NCI-H526 treated with DMSO at 0.1 percent for 48 hours (cell line): ENCODE measurements around the gene CENPT.

Experiments
- DNase-seq: peaks from one replicate; lab custom pipeline; 2025; lab: John Stamatoyannopoulos, UW

The CENPT gene

GRCh38 chr16:67807148-67807682 lies 40.3 kb downstream of the CENPT start:
- DNase-seq, result no peak

GRCh38 chr16:67806428-67807147 lies 40.9 kb downstream of the CENPT start, which contains the start of the genes RANBP10 and TSNAXIP1:
Gene RANBP10, minus strand, starts transcription at chr16:67806560. Its CDS starts 24 bp downstream, at chr16:67806536.
Gene TSNAXIP1, plus strand, starts transcription at chr16:67806889. Its CDS starts 261 bp downstream, at chr16:67807150.
- peak; percentile 96 for DNase-seq

GRCh38 chr16:67805718-67806427 lies 41.6 kb downstream of the CENPT start:
- no peak for DNase-seq

DNA sequence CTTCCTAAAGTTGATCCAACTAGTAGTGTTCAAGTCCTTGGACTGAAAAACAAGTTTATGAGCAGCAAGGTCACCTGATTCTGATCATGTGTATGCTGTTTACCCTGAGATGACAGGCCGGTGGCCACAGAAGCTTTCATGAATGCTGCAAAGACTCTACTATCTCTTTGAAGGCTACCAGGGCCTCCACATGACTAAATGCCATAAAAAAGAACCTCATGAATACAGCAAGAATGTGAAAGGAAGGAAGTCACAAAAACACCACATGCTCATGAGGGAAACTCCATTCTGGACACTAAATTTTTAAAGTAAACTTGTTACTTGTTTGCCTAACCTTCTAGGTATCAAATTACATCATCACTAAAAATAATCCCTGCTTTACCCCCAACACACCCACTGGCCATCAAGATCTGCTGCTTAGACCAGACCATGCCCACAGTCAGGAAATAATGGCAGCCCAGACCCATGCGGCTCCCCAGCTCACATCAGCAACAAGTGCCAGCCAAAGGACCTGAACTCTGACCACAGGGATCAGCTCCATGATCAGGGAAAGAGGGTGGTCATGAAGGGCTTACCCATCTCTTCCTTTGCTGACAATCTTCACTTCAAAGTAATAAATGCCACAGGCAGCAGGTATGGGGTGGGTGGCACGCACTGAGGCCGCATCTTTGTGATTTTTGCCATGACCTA lies 42.5 kb downstream of the CENPT start:
- DNase-seq, result no peak

DNA sequence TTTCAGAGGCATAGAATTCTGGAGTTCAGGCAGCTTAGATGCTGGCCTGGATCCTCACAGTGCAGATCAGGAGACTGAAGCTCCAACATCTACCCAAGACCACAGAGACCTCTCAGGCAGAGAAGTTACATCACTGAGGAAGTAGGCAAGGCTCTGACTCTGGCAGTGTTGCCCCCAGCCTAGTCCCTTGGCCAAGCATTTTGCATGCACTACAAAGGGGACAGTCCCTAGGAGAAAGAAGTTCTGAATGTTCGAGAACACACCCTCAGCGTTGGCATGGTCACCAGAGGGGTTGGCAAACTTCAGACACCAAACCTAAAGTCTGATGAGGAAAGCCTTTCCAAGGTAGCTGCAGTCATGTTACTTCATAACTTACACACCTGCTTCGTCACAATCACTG lies 43.6 kb downstream of the CENPT start:
- no peak for DNase-seq

- no peak for DNase-seq
Observed at GRCh38 chr16:67801883-67802282, 45.6 kb downstream of the CENPT start.

DNA sequence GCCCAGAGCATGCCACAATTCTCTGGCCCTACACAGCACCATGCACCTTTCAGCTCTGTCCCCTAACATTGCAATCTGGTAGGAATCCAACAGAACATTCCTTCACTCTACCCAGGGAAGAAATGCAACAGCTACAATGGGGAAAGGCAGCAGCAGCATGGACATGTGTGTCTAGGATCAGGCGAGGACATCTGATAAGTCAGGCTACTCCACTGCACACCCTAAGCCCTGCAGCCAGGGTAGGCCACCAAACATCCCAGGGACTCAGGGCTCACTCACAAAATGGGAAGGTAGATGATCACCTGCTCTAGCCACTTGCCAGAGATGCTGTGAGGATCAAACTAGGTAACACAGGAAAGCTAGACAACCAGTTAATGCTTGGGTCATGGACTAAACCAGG lies 46.3 kb downstream of the CENPT start:
- DNase-seq, result no peak

DNA sequence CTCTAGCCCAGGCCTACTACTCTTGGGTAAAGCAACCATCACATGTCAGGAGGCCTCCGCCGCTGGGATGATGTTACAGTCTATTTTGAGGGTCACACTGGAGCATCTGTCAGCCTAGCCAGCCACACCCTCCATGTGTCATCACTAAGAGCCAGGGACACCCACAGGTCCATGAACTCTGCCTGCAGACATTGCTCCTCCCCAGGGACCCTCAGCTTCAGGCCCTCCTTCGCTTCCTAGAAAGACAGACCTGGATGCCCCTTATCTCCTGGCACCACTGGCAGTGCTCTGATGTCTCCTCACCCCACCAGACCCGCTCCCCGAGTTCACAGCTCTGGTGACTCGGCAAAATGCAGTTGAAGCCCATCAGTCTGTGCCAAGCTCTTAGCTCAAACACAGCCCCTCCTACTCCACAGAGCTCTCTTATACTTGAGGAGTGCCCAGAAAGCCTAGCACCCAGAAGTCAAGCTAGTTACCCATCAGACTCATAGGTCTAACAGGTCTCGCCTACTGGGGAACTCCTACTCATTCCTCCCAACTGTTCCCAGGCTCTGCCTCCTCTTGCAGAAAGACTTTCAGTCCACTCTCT lies 47.1 kb downstream of the CENPT start:
- DNase-seq, result no peak

GRCh38 chr16:67796099-67796718 lies 51.3 kb downstream of the CENPT start:
- no peak for DNase-seq

DNA sequence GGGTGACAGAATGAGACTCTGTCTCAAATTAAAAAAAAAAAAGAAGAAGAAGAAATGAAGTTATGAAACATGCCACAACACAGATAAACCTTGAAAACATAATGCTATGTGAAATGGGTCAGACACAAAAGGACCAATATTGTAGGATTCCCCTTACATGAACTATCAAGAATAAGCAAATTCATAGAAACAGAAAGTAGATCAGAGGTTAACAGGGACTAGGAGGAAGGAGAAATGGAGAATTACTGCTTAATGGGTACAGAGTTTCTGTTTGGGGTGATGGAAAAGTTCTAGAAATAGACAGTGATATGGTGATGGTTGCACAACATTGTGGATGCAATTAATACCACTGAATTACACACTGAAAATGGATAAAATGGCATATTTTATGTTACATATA lies 57.4 kb downstream of the CENPT start:
- DNase-seq, result no peak

DNA sequence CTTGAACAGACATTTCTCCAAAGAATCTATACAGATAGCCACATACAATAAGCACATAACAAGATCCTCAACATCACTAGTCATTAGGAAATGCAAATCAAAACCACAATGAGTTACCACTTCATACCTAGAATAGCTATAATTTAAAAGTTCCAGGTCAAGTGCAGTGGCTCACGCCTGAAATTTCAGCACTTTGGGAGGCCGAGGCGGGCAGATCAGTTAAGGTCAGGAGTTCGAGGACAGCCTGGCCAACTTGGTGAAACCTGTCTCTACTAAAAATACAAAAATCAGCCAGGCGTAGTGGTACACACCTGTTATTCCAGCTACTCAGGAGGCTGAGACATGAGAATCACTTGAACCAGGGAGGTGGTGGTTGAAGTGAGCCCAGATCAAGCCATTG lies 61.0 kb downstream of the CENPT start:
- DNase-seq, result no peak

GRCh38 chr16:67783353-67783725 lies 64.2 kb downstream of the CENPT start:
- no peak for DNase-seq

GRCh38 chr16:67782567-67783352 lies 64.7 kb downstream of the CENPT start:
- no peak for DNase-seq

GRCh38 chr16:67781565-67781921 lies 66.0 kb downstream of the CENPT start:
- DNase-seq, result no peak

DNA sequence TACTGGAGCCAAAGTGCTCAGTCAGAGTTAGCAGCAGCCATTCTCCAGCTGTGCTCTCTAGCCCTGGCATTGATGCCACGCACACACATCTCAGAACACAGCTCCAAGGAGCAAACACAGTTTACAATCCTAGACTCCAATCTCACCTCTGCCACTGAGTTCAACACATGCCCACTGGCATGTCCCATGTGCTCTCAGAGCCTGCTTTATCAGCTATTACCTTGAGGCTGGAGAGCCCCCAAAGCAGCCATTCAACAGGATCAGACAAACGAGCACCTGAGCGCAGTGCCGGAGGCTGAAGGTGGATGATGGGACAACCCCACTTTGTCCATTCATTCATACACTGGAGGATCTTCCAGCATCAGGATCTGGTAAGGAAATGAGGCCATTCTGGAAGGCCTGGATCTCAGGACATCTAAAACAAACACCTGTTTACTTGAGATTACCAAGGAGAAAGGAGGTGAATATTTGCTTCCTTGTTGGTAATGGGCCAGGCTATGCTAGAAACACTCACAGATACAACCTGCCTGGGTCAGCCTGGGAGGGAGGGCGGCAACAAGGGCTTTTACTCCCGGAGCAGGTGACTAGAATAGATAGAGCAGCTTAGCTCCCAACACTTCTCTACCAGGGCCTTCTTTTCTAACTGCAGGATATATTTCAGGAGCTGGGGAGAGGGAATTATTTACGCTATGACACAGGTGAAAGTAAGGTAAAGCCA lies 66.5 kb downstream of the CENPT start:
- no peak for DNase-seq

GRCh38 chr16:67779256-67780014 lies 68.1 kb downstream of the CENPT start:
- no peak for DNase-seq
